HUES48 (cell line): ENCODE measurements around the gene ALDOA.
"Not testable (repeated sequence)": the region's sequence is repeated elsewhere in the genome, so short reads cannot be mapped to it uniquely, and the experiment has no call there.

Source experiments
- H3K27ac ChIP-seq: one replicate; pipeline ENCODE4 v1.7.0; 2013; ENCODE audit warnings: low read depth, low read length, inconsistent platforms
- H3K27me3 ChIP-seq: 2 replicates; pipeline ENCODE4 v1.6.1; 2013; ENCODE audit warnings: mild to moderate bottlenecking, low read length; ENCODE audit not compliant: control insufficient read depth, insufficient read depth
- H3K36me3 ChIP-seq: 2 replicates; pipeline ENCODE4 v1.6.1; 2013; ENCODE audit warnings: low read length; ENCODE audit not compliant: control insufficient read depth, insufficient read depth
- H3K4me1 ChIP-seq: 2 replicates; pipeline ENCODE4 v1.6.1; 2013; ENCODE audit warnings: mild to moderate bottlenecking, low read length; ENCODE audit not compliant: control insufficient read depth, insufficient read depth
- H3K4me3 ChIP-seq: 2 replicates; pipeline ENCODE4 v1.5.1; 2013; ENCODE audit warnings: mild to moderate bottlenecking, low read depth, low read length
- H3K9ac ChIP-seq: 2 replicates; pipeline ENCODE4 v1.6.1; 2013; ENCODE audit warnings: mild to moderate bottlenecking, low read depth, low read length, moderate library complexity
- H3K9me3 ChIP-seq: 2 replicates; pipeline ENCODE4 v1.6.1; 2013; ENCODE audit warnings: low read length; ENCODE audit not compliant: control insufficient read depth, insufficient read depth

The ALDOA gene

DNA sequence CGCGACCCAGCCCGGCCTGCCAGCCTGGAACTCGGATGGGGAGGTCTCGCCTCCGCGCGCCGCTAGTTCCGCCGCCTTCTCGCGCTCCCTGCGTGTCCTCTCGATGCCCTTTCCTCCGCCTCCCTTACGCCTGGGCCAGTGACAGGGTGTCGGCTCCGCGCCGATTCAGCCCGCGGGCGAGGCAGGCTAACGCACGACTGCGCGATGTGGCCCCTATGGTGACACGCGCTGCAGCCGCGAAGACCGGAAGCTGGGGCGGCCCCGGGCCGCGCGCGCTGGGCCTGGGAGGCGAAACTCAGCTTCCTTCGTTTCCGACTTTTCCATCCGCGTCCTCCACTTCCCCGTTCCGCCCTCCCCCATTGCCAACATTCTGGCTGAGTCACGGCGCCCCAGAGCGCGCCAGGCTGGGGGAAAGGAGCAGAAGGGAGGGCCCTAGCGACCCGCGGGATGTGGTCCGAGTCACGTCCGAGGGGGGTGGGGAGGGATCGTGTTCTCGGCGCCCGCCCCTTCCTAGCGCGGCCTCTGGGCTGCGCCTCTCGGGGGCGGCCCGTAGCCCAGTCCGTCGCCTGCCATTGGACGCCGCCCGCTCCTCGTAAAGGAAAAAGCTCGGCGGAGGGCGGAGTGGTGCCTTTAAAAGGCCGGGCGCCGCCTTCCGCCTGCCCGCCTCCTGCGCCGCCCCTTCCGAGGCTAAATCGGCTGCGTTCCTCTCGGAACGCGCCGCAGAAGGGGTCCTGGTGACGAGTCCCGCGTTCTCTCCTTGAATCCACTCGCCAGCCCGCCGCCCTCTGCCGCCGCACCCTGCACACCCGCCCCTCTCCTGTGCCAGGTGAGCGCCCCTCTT lies at the start of gene ALDOA:
Gene ALDOA, plus strand, starts transcription at position 659 of the 841 bp plus-strand sequence. CDS start 1,138 bp downstream, outside the sequence.
- Histone ChIP-seq H3K9ac (peak within 1 kb of the TSS; percentile 90), H3K27me3 (no peaks in the 10 kb centered on the region), H3K9me3 (no peaks in the 10 kb centered on the region), H3K4me3 (peak within 1 kb of the TSS; percentile 95), H3K36me3 (peaks cover 36% of the 10 kb centered on the region), H3K27ac (peak within 1 kb of the TSS; percentile 97), H3K4me1 (peaks cover 14% of the 10 kb centered on the region)

DNA sequence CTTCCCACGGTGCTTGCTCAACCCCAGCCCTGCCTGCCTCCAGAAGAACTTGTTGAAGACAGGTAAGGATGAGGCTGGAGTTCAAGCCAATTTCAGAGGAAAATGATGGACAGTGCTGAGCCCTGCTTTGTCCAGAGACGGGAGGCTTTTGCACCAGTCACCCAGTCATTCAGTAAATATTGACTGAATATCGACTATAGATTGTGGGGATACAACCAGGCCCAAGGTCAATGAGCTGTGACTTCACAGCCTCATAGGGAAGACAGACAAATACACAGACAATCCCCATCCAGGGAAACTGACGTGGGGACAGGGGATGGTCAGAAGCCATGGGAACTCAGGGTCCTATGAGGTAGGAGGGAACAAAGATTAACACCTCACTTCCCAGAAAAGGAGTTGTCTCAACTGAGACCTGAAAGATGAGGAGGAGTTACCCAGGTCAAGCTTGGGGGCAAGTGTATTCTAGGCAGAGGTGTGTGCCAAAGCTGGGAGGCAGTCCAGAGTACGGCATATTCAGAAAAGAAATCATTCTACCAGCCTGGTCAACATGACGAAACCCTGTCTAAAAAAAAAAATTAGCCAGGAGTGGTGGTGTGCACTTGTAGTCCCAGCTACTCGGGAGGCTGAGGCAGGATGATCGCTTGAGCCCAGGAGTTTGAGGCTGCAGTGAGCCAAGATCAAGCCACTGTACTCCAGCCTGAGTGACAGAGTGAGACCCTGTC lies 48.8 kb upstream of the ALDOA start:
- no peaks in the 10 kb centered on the region for H3K36me3 ChIP-seq
- H3K9me3 ChIP-seq: no peaks in the 10 kb centered on the region
- no peak overlapping the region for H3K27ac ChIP-seq
- H3K27me3 ChIP-seq: peaks cover 8% of the 10 kb centered on the region
- H3K4me3 ChIP-seq: no peak overlapping the region
- no peak overlapping the region for H3K9ac ChIP-seq
- peaks cover 4% of the 10 kb centered on the region for H3K4me1 ChIP-seq

DNA sequence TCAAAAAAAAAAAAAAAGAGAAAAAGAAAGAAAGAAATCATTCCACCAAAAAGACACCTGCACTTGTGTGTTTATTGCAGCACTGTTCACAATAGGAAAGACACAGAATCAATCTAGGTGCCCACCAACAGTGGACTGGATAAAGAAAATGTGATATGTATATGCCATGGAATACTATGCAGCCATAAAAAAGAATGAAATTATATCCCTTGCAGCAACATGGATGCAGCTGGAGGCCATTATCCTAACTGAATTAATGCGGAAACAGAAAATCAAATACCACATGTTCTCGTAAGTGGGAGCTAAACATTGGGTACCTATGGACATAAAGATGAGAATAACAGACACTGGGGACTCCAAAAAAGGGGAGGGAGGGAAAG lies 48.3 kb upstream of the ALDOA start:
- Histone ChIP-seq H3K27me3 (peaks cover 2% of the 10 kb centered on the region), H3K36me3 (no peaks in the 10 kb centered on the region), H3K4me3 (no peak overlapping the region), H3K27ac (no peak overlapping the region), H3K9ac (no peak overlapping the region), H3K4me1 (peaks cover under 1% of the 10 kb centered on the region; the same call in 1 of the 2 replicates), H3K9me3 (no peaks in the 10 kb centered on the region)

DNA sequence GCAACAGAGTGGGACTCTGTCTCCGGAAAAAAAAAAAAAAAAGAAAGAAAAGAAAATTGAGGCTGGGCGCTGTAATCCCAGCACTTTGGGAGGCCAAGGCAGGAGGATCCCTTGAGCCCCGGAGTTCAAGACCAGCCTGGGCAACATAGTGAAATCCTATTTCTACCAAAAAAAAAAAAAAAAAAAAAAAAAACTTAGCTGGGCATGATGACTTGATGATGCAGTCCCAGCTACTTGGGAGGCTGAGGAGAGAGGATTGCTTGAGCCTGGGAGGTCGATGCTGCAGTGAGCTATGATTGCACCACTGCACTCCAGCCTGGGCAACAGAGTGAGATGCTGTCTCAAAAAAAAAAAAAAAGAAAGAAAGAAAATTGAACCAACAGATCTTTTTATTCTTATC lies 47.6 kb upstream of the ALDOA start:
- not testable (repeated sequence) for H3K36me3 ChIP-seq, H3K27ac ChIP-seq, H3K27me3 ChIP-seq, H3K9me3 ChIP-seq, H3K9ac ChIP-seq, H3K4me3 ChIP-seq, H3K4me1 ChIP-seq

DNA sequence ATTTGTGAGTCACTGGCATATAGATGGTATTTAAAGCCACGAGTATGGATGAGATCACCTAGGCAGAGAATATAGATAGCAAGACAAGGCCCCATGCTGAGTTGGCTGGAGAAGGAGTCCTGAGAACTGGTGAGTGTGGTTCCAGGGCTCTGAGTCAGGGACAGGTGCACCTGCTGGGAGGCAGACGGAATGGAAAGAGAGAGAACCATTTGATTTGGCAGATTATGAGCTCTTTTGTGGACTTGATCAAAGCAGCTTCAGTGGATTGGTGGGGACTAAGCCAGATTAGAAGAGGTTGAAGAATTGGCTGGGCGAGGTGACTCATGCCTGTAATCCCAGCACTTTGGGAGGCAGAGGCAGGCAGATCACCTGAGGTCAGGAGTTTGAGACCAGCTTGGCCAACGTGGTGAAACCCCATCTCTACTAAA lies 46.8 kb upstream of the ALDOA start:
- H3K27ac ChIP-seq: no peak overlapping the region

DNA sequence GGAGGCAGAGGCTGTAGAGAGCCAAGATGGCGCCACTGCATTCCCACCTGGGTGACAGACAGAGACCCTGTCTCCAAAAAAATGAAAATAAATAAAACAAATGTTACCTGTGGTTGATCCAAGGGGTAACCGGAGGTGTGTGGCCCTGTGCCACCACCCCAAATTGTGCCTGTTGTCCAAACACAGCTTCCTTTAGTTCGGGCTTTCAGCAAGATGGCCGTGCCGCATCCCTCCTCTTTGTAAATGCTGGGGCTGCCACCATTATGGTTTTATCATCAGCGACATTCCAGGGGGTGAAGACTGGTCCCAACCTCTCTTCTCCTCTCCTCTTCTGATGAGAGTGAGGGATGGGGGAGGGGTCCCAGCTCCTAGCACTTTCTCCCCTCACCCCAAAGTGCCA lies 42.7 kb upstream of the ALDOA start, which contains the start of gene C16orf92:
Gene C16orf92, plus strand, starts transcription at position 312 of the 400 bp plus-strand sequence. CDS start 143 bp downstream, outside the sequence.
- peaks cover 10% of the 10 kb centered on the region for H3K36me3 ChIP-seq
- no peak within 1 kb of the TSS for H3K27ac ChIP-seq
- no peaks in the 10 kb centered on the region for H3K9me3 ChIP-seq

More for the DNA sequence above, 46.8 kb upstream of the ALDOA start:
- Histone ChIP-seq H3K27me3 (no peaks in the 10 kb centered on the region), H3K4me3 (no peak overlapping the region), H3K36me3 (no peaks in the 10 kb centered on the region), H3K4me1 (no peaks in the 10 kb centered on the region), H3K9me3 (no peaks in the 10 kb centered on the region), H3K9ac (no peak overlapping the region)

DNA sequence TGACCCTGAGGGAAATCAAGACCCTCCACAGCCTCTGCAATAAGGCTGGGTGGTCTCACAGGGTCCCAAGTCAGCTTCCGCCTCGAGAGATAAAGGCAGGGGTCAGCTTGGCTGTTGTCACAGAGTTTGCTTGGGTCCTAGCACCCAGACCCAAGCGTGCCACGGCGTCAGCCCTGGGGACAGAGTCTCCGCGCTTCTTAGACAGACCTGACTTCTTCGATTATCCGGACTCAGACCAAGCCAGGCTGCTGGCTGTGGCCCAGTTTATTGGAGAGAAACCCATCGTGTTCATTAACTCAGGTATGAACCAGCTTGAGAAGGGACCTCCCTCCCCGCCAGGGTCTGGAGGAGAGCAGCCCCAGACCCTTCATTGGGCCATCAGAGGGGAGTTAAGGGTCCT lies 42.0 kb upstream of the ALDOA start:
- Histone ChIP-seq H3K9ac (no peak overlapping the region), H3K4me1 (no peaks in the 10 kb centered on the region; the same call in 1 of the 2 replicates), H3K9me3 (no peaks in the 10 kb centered on the region), H3K4me3 (no peak overlapping the region), H3K36me3 (peaks cover 10% of the 10 kb centered on the region), H3K27ac (no peak overlapping the region), H3K27me3 (no peaks in the 10 kb centered on the region)

More for the DNA sequence above, 42.7 kb upstream of the ALDOA start, which contains the start of gene C16orf92:
- Histone ChIP-seq H3K9ac (no peak within 1 kb of the TSS), H3K4me1 (no peaks in the 10 kb centered on the region; the same call in 1 of the 2 replicates), H3K27me3 (no peaks in the 10 kb centered on the region), H3K4me3 (no peak within 1 kb of the TSS)

DNA sequence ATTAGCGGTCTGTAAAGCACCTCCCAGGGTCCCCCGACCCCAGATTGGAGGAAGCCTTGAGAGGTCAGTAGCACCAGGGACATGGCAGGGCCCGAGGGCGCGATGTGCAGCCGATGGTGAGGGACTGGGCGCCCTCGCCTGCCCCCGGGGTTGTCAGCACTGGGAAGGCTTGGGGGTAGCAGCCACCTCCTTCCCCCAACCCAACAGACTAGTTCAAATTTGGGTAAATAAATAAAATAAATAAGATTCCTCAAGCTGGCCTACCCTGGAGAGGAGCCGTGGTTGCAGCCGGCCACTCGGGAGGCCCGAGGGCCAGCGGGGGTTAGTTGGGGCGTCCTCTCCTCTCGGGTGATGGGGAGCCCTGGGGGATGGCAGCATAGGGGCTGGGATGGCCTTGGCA lies 41.1 kb upstream of the ALDOA start:
- Histone ChIP-seq H3K9me3 (no peaks in the 10 kb centered on the region), H3K27me3 (0 out of 2 replicates have a peak, but pooled peaks cover 1% of the 10 kb centered on the region), H3K4me1 (peaks cover 6% of the 10 kb centered on the region; the same call in 1 of the 2 replicates), H3K9ac (no peak overlapping the region), H3K4me3 (no peak overlapping the region), H3K27ac (no peak overlapping the region), H3K36me3 (peaks cover 10% of the 10 kb centered on the region)

DNA sequence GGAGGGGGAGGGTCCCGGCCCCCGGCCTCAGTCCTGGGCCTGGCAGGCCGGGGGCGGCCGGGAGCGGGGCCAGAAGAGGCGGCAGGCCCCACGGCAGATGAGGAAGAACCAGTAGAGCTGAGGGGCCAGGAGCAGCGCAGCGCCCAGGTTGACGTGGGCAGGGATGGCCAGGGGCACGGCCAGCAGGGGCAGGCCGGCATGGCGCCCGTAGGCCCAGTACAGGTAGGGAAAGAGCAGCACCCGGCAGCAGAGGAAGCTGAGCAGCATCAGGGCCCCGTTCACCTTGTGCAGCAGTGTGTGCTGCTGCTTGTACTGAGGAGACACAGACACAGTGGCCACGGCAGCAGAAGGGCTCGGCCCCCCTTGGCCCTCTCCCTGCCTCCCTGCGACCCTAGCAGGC lies 40.4 kb upstream of the ALDOA start:
- Histone ChIP-seq H3K9ac (no peak overlapping the region), H3K4me1 (peaks cover 12% of the 10 kb centered on the region; the same call in 1 of the 2 replicates), H3K27ac (no peak overlapping the region), H3K4me3 (no peak overlapping the region), H3K9me3 (no peaks in the 10 kb centered on the region), H3K36me3 (peaks cover 10% of the 10 kb centered on the region), H3K27me3 (0 out of 2 replicates have a peak, but pooled peaks cover 4% of the 10 kb centered on the region)

DNA sequence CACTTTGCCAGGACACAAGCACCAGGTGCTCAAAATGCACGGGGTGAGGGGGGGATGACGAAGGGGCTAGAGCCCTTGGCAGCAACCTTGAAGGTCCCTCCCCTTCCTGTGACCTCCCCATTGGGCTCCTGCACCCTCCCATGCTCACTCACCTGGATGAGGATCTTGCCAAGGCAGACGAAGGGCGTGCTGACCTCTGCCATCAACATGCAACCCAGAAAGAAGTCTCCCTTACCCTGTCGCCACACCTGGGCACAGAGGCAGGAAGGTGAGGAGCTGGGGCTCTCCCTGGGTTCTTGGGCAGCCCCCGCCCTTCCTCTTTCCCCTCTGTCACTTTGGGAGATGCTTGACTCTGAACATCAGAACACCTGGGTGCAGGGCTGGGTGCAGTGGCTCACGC lies 40.0 kb upstream of the ALDOA start:
- peaks cover 12% of the 10 kb centered on the region; the same call in 1 of the 2 replicates for H3K4me1 ChIP-seq
- H3K27me3 ChIP-seq: 0 out of 2 replicates have a peak, but pooled peaks cover 4% of the 10 kb centered on the region
- peaks cover 10% of the 10 kb centered on the region for H3K36me3 ChIP-seq
- no peak overlapping the region for H3K27ac ChIP-seq
- no peaks in the 10 kb centered on the region for H3K9me3 ChIP-seq
- H3K4me3 ChIP-seq: no peak overlapping the region
- no peak overlapping the region for H3K9ac ChIP-seq
